Type B pancreatic cell (in vitro differentiated cells): Measurements from ENCODE around the gene SDK1. TPM values are rescaled to one million over a fixed set of nuclear protein-coding genes. Genes with fewer than 3 reads are reported as not detected.

Experiments used
- DNase-seq: peaks from one replicate; pipeline ENCODE4 v3.0.0; 2021; ENCODE audit warnings: mixed read lengths; ENCODE audit not compliant: unreplicated experiment; ENCODE audit errors: extremely low spot score
- H3K27ac Mint-ChIP-seq: 2 replicates; pipeline ENCODE4 v1.8.0; 2021; ENCODE audit warnings: mild to moderate bottlenecking, mixed read lengths
- H3K27me3 Mint-ChIP-seq: 2 replicates; pipeline ENCODE4 v1.8.0; 2021; ENCODE audit warnings: mixed read lengths
- H3K36me3 Mint-ChIP-seq: 2 replicates; pipeline ENCODE4 v1.8.0; 2021; ENCODE audit warnings: mixed read lengths
- H3K4me1 Mint-ChIP-seq: one replicate; pipeline ENCODE4 v1.8.0; 2021; ENCODE audit warnings: mixed read lengths; ENCODE audit not compliant: unreplicated experiment
- H3K4me3 Mint-ChIP-seq: 2 replicates; pipeline ENCODE4 v1.8.0; 2021; ENCODE audit warnings: mild to moderate bottlenecking, mixed read lengths
- H3K9me3 Mint-ChIP-seq: 2 replicates; pipeline ENCODE4 v1.8.0; 2021; ENCODE audit warnings: mixed read lengths
- CTCF ChIP-seq: fragments of 200-600 bp; sonication (generic); conservative IDR thresholded peaks from 2 replicates; pipeline ENCODE4 v1.5.0; 2021; ENCODE audit warnings: antibody characterized with exemption, mild to moderate bottlenecking
- total RNA-seq: library from RNA; stranded (reverse); gene quantifications from 2 replicates; pipeline ENCODE4 v1.2.1, GENCODE V29; 2021; ENCODE audit warnings: low replicate concordance

Gene SDK1
- total RNA-seq, 1 donor from 2014 or later: 26.1 TPM

GRCh38 chr7:4221043-4221442, 920.0 kb downstream of the SDK1 start:
- peaks cover 8% of the 10 kb centered on the region for H3K9me3 Mint-ChIP-seq
- H3K36me3 Mint-ChIP-seq: peaks cover 15% of the 10 kb centered on the region
- TF ChIP-seq CTCF: no peak
- no peak for DNase-seq
- peaks cover 8% of the 10 kb centered on the region for H3K4me1 Mint-ChIP-seq
- H3K27ac Mint-ChIP-seq: no peak overlapping the region
- no peaks in the 10 kb centered on the region for H3K27me3 Mint-ChIP-seq
- no peak overlapping the region for H3K4me3 Mint-ChIP-seq

GRCh38 chr7:4222676-4223075, 921.6 kb downstream of the SDK1 start:
- H3K9me3 Mint-ChIP-seq: peaks cover 8% of the 10 kb centered on the region
- peaks cover 14% of the 10 kb centered on the region for H3K4me1 Mint-ChIP-seq
- peaks cover 15% of the 10 kb centered on the region for H3K36me3 Mint-ChIP-seq
- DNase-seq: no peak
- H3K27me3 Mint-ChIP-seq: no peaks in the 10 kb centered on the region
- no peak overlapping the region for H3K27ac Mint-ChIP-seq
- no peak for TF ChIP-seq CTCF
- H3K4me3 Mint-ChIP-seq: no peak overlapping the region

- Mint-ChIP-seq H3K4me3 (no peak overlapping the region), H3K27ac (no peak overlapping the region), H3K9me3 (peaks cover 4% of the 10 kb centered on the region), H3K4me1 (peaks cover 19% of the 10 kb centered on the region), H3K27me3 (peaks cover 1% of the 10 kb centered on the region), H3K36me3 (peaks cover 11% of the 10 kb centered on the region)
- no peak for TF ChIP-seq CTCF
- no peak for DNase-seq
Observed at GRCh38 chr7:4225361-4225771, 924.3 kb downstream of the SDK1 start.

- Mint-ChIP-seq H3K36me3 (peaks cover 11% of the 10 kb centered on the region), H3K4me3 (no peak overlapping the region), H3K9me3 (peaks cover 4% of the 10 kb centered on the region), H3K27ac (no peak overlapping the region), H3K27me3 (peaks cover 4% of the 10 kb centered on the region), H3K4me1 (peaks cover 19% of the 10 kb centered on the region)
- TF ChIP-seq CTCF: no peak
- DNase-seq: no peak
Observed at GRCh38 chr7:4225881-4226523, 925.0 kb downstream of the SDK1 start.

- Mint-ChIP-seq H3K36me3 (peaks cover 10% of the 10 kb centered on the region), H3K4me1 (peaks cover 19% of the 10 kb centered on the region), H3K4me3 (no peak overlapping the region), H3K27me3 (peaks cover 4% of the 10 kb centered on the region), H3K9me3 (peaks cover 4% of the 10 kb centered on the region), H3K27ac (no peak overlapping the region)
- TF ChIP-seq CTCF: peak; percentile 46
- DNase-seq: no peak
Observed at GRCh38 chr7:4226524-4226882, 925.5 kb downstream of the SDK1 start.
